ENCODE measurements around the gene CENPP. TPM values are rescaled to one million over a fixed set of nuclear protein-coding genes. Genes with fewer than 3 reads are reported as not detected.

CENPP gene
- total RNA-seq, 1 donor = 5.4 TPM

DNA sequence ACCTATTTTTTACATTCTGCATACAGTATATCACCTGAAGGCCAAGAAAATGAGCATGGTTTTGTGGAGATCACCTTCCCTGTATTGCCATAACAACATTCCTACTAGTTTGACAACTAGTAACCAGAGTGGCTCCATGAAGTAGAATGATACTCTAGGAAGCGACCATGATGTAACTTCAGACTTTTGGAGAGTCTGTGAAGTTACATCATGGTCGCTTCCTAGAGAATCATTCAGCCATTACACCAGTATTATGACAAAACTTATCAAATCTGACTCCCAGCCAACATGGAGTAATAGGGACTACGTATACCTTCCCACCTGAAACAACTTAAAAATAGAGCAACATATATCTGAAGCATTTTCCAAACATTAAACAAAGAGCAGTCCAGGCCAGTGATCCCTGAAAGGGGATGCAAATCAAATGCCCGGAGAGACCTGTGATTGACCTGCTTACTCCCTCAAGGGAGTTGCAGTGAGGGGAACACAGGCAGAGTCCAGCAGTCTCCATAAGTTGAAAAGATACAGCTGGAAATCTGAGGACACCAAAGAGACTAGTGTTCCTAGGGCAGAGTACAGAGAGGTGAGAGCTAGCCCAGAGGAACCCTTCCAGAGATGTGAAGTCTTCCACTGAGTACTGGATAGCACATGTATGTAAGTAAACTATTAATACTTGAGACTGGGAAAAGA is 202.2 kb downstream of the CENPP start:
- Histone ChIP-seq H2AFZ (ENCODE audit: low read length) (no peak overlapping the region), H3K27me3 (ENCODE audit: insufficient read depth, low read length) (no peaks in the 10 kb centered on the region), H3K36me3 (ENCODE audit: insufficient read depth, low read length) (no peaks in the 10 kb centered on the region), H3K4me2 (ENCODE audit: insufficient read depth, low read length) (no peak overlapping the region), H3K79me2 (ENCODE audit: insufficient read depth, low read length) (no peaks in the 10 kb centered on the region), H3K4me3 (ENCODE audit: insufficient read depth, low read length) (no peak overlapping the region), H4K20me1 (ENCODE audit: insufficient read depth, low read length) (no peaks in the 10 kb centered on the region), H3K4me1 (ENCODE audit: insufficient read depth, low read length) (no peaks in the 10 kb centered on the region), H3K9me3 (ENCODE audit: low read depth, low read length) (no peaks in the 10 kb centered on the region), H3K27ac (ENCODE audit: low read depth, low read length) (no peak overlapping the region)
- no peak for DNase-seq (ENCODE audit: insufficient read length, low spot score, missing footprints)
- TF ChIP-seq, protein P1, sequence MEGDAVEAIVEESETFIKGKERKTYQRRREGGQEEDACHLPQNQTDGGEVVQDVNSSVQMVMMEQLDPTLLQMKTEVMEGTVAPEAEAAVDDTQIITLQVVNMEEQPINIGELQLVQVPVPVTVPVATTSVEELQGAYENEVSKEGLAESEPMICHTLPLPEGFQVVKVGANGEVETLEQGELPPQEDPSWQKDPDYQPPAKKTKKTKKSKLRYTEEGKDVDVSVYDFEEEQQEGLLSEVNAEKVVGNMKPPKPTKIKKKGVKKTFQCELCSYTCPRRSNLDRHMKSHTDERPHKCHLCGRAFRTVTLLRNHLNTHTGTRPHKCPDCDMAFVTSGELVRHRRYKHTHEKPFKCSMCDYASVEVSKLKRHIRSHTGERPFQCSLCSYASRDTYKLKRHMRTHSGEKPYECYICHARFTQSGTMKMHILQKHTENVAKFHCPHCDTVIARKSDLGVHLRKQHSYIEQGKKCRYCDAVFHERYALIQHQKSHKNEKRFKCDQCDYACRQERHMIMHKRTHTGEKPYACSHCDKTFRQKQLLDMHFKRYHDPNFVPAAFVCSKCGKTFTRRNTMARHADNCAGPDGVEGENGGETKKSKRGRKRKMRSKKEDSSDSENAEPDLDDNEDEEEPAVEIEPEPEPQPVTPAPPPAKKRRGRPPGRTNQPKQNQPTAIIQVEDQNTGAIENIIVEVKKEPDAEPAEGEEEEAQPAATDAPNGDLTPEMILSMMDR (IDR thresholded peaks at IDR 0.05; ENCODE audit: extremely low read depth, low read depth, low read length) = no peak

DNA sequence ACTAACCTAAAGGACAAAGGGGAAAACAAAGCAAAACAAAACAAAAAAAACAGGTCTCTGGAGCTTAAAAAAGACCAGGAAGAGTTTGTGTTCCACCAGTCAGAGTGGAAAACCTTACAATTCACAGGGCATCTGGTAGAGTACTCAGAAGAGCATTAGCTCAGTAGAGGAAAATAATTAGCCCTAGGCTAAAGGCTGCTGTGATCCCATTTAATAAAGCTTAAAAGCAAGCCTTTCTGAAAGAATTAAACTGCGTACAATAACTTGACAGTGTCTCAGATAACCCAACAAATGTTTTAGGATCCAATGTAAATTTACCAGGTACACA is 202.7 kb downstream of the CENPP start:
- Histone ChIP-seq H3K4me2 (ENCODE audit: insufficient read depth, low read length) (no peak overlapping the region), H3K36me3 (ENCODE audit: insufficient read depth, low read length) (no peaks in the 10 kb centered on the region), H4K20me1 (ENCODE audit: insufficient read depth, low read length) (no peaks in the 10 kb centered on the region), H3K79me2 (ENCODE audit: insufficient read depth, low read length) (no peaks in the 10 kb centered on the region), H3K27me3 (ENCODE audit: insufficient read depth, low read length) (no peaks in the 10 kb centered on the region), H3K9me3 (ENCODE audit: low read depth, low read length) (no peaks in the 10 kb centered on the region), H2AFZ (ENCODE audit: low read length) (no peak overlapping the region), H3K4me1 (ENCODE audit: insufficient read depth, low read length) (no peaks in the 10 kb centered on the region), H3K27ac (ENCODE audit: low read depth, low read length) (no peak overlapping the region), H3K4me3 (ENCODE audit: insufficient read depth, low read length) (no peak overlapping the region)
- no peak for DNase-seq (ENCODE audit: insufficient read length, low spot score, missing footprints)
- TF ChIP-seq, protein P1 (IDR thresholded peaks at IDR 0.05; ENCODE audit: extremely low read depth, low read depth, low read length) = no peak

DNA sequence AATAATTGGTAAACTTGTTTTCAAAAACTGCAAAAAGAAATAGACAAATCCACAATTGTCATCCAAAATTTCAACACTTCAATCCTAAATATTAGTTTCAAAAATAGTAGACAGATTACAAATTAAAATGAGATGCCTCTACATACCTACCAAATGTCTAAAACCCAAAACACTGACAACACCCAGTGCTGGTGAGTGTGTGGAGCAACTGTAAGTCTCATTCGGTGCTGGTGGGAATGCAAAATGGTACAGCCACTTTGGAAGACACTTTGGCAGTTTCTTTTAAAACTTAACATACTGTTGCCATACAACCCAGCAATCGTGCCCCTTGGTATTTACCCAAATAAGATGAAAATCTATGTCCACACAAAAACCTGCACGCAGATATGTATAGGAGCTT is 203.4 kb downstream of the CENPP start:
- no peak for DNase-seq (ENCODE audit: insufficient read length, low spot score, missing footprints)
- no peaks in the 10 kb centered on the region for H3K9me3 ChIP-seq (ENCODE audit: low read depth, low read length)
- no peaks in the 10 kb centered on the region for H3K79me2 ChIP-seq (ENCODE audit: insufficient read depth, low read length)
- TF ChIP-seq, protein P1 (IDR thresholded peaks at IDR 0.05; ENCODE audit: extremely low read depth, low read depth, low read length) = no peak
- H4K20me1 ChIP-seq (ENCODE audit: insufficient read depth, low read length) = no peaks in the 10 kb centered on the region
- H3K4me1 ChIP-seq (ENCODE audit: insufficient read depth, low read length) = no peaks in the 10 kb centered on the region
- no peak overlapping the region for H3K4me3 ChIP-seq (ENCODE audit: insufficient read depth, low read length)
- no peaks in the 10 kb centered on the region for H3K27me3 ChIP-seq (ENCODE audit: insufficient read depth, low read length)
- H3K27ac ChIP-seq (ENCODE audit: low read depth, low read length) = no peak overlapping the region
- no peak overlapping the region for H3K4me2 ChIP-seq (ENCODE audit: insufficient read depth, low read length)
- no peak overlapping the region for H2AFZ ChIP-seq (ENCODE audit: low read length)
- H3K36me3 ChIP-seq (ENCODE audit: insufficient read depth, low read length) = no peaks in the 10 kb centered on the region

DNA sequence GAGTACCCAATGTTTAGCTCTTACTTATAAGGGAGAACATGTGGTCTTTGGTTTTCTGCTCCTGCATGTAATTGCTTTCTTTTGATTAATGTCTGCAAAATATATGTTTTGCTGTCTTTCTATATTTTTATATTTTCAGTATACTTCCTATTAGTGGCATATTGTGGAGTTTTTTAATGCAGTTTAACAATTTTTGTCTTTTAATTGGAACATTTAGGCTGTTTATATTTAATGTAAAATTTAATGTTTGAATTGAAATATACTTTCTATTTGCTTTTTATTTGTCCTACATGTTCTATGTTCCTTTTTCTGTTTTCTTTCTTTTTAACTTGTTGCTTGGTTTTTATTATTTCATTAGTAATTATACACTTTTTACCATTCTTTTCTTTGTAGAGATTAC is 205.1 kb downstream of the CENPP start:
- no peaks in the 10 kb centered on the region for H3K36me3 ChIP-seq (ENCODE audit: insufficient read depth, low read length)
- no peak overlapping the region for H3K4me3 ChIP-seq (ENCODE audit: insufficient read depth, low read length)
- H3K27me3 ChIP-seq (ENCODE audit: insufficient read depth, low read length) = no peaks in the 10 kb centered on the region
- no peak overlapping the region for H3K27ac ChIP-seq (ENCODE audit: low read depth, low read length)
- no peaks in the 10 kb centered on the region for H3K79me2 ChIP-seq (ENCODE audit: insufficient read depth, low read length)
- TF ChIP-seq, protein P1 (IDR thresholded peaks at IDR 0.05; ENCODE audit: extremely low read depth, low read depth, low read length) = no peak
- peaks cover 9% of the 10 kb centered on the region for H3K4me1 ChIP-seq (ENCODE audit: insufficient read depth, low read length)
- no peaks in the 10 kb centered on the region for H3K9me3 ChIP-seq (ENCODE audit: low read depth, low read length)
- no peaks in the 10 kb centered on the region for H4K20me1 ChIP-seq (ENCODE audit: insufficient read depth, low read length)
- DNase-seq (ENCODE audit: insufficient read length, low spot score, missing footprints) = no peak
- H2AFZ ChIP-seq (ENCODE audit: low read length) = no peak overlapping the region
- H3K4me2 ChIP-seq (ENCODE audit: insufficient read depth, low read length) = no peak overlapping the region

Data from osteoblast (primary cell).